HEK293T (cell line): ENCODE measurements around the gene SMIM29.

Experiments used
- CTCF ChIA-PET: fragments of 350-600 bp; formaldehyde crosslinking; extraction: SDS; loops from one replicate; lab custom pipeline; 2021; ENCODE audit warnings: antibody characterized with exemption, inconsistent platforms; lab: Yijun Ruan, JAX
- POLR2A ChIA-PET: fragments of 350-600 bp; formaldehyde crosslinking; extraction: SDS; loops from one replicate; lab custom pipeline; 2020; ENCODE audit warnings: antibody characterized with exemption, inconsistent platforms; lab: Yijun Ruan, JAX
- DNase-seq: peaks from one replicate; pipeline ENCODE4 v3.0.0; 2012; ENCODE audit warnings: mixed read lengths; ENCODE audit errors: extremely low spot score
- ARNT ChIP-seq: fragments of 450-650 bp; IDR thresholded peaks from 2 replicates; pipeline ENCODE4 v1.6.1; 2017; ENCODE audit warnings: mild to moderate bottlenecking
- BHLHE40 ChIP-seq: fragments of 450-650 bp; IDR thresholded peaks from 2 replicates; pipeline ENCODE4 v1.6.1; 2016; ENCODE audit warnings: mild to moderate bottlenecking, moderate library complexity, borderline replicate concordance
- CTBP1 ChIP-seq: fragments of 450-650 bp; IDR thresholded peaks from 2 replicates; pipeline ENCODE4 v1.6.1; 2016; ENCODE audit warnings: borderline replicate concordance
- ELF4 ChIP-seq: fragments of 450-650 bp; IDR thresholded peaks from 2 replicates; pipeline ENCODE4 v1.6.1; 2017; ENCODE audit warnings: antibody characterized with exemption
- FOXA1 ChIP-seq: fragments of 450-650 bp; IDR thresholded peaks from 2 replicates; pipeline ENCODE4 v1.6.1; 2016; ENCODE audit warnings: mild to moderate bottlenecking
- FOXK2 ChIP-seq: fragments of 450-650 bp; IDR thresholded peaks from 2 replicates; pipeline ENCODE4 v1.6.1; 2016; ENCODE audit warnings: mild to moderate bottlenecking
- FOXM1 ChIP-seq: fragments of 450-650 bp; IDR thresholded peaks from 2 replicates; pipeline ENCODE4 v1.6.1; 2017; ENCODE audit warnings: mild to moderate bottlenecking, borderline replicate concordance
- HDGF ChIP-seq: fragments of 450-650 bp; IDR thresholded peaks from 2 replicates; pipeline ENCODE4 v1.6.1; 2017; ENCODE audit warnings: antibody characterized with exemption, borderline replicate concordance
- L3MBTL2 ChIP-seq: fragments of 450-650 bp; conservative IDR thresholded peaks from 2 replicates; pipeline ENCODE4 v1.6.1; 2016; ENCODE audit warnings: mild to moderate bottlenecking
- LEF1 ChIP-seq: fragments of 450-650 bp; IDR thresholded peaks from 2 replicates; pipeline ENCODE4 v1.6.1; 2017; ENCODE audit warnings: mild to moderate bottlenecking, borderline replicate concordance
- NFRKB ChIP-seq: fragments of 450-650 bp; IDR thresholded peaks from 2 replicates; pipeline ENCODE4 v1.6.1; 2016; ENCODE audit warnings: mild to moderate bottlenecking, moderate library complexity
- PKNOX1 ChIP-seq: fragments of 450-650 bp; IDR thresholded peaks from 2 replicates; pipeline ENCODE4 v1.6.1; 2016
- SP1 ChIP-seq: fragments of 450-650 bp; IDR thresholded peaks from 2 replicates; pipeline ENCODE4 v1.6.1; 2017
- SUZ12 ChIP-seq: fragments of 450-650 bp; IDR thresholded peaks from 2 replicates; pipeline ENCODE4 v1.6.1; 2016; ENCODE audit warnings: mild to moderate bottlenecking
- TARDBP ChIP-seq: fragments of 450-650 bp; IDR thresholded peaks from 2 replicates; pipeline ENCODE4 v1.6.1; 2016
- ZNF384 ChIP-seq: fragments of 450-650 bp; IDR thresholded peaks from 2 replicates; pipeline ENCODE4 v1.6.1; 2016

The SMIM29 gene

DNA sequence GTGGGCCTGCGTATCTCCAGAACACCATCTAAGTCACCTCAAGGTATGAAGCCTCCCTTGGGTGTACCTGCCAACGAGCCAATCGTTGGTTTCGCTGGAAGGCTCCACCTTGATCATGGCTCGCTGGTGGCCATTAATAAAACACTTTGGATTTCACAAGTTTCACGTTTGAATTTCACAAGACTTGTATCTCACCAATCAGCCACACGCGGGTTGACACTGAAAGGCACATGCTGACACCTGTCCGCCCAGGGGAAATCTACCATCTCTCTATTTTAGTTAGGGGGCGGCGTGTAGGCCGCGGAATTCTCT, 12.7 kb downstream of the SMIM29 start:
- ChIA-PET POLR2A (interaction anchor here (1.0 to 2.2 kb wide), 8 partner anchors 9 to 179 kb away, joined by 3 to 21 read pairs (median 5); partner anchors contain the start of gene SMIM29), CTCF (interaction anchor here (1.3 to 1.7 kb wide), 2 partner anchors 13 to 40 kb away, joined by 3 to 4 read pairs; partner anchors contain the start of gene SMIM29)
- DNase-seq = no peak
- TF ChIP-seq FOXM1 (no peak), NFRKB (no peak), LEF1 (no peak), HDGF (no peak), FOXK2 (no peak), ELF4 (no peak), TARDBP (no peak), CTBP1 (no peak), ZNF384 (no peak), L3MBTL2 (no peak), FOXA1 (no peak), PKNOX1 (no peak), BHLHE40 (no peak), ARNT (no peak)

- no peak for DNase-seq
- POLR2A ChIA-PET = interaction anchor here (1.0 to 2.2 kb wide), 3 partner anchors 12 to 156 kb away, joined by 3 to 21 read pairs (median 13); partner anchors contain the start of gene SMIM29
- TF ChIP-seq BHLHE40 (no peak), PKNOX1 (no peak), CTBP1 (no peak), SUZ12 (no peak), L3MBTL2 (no peak), HDGF (no peak)
- CTCF ChIA-PET = no interaction called here
Measured at GRCh38 chr6:34235307-34236130, 13.3 kb downstream of the SMIM29 start.

GRCh38 chr6:34234667-34235306, 14.0 kb downstream of the SMIM29 start:
- POLR2A ChIA-PET = no interaction called here
- TF ChIP-seq HDGF (no peak), ARNT (no peak), ELF4 (no peak), LEF1 (no peak), FOXK2 (no peak), PKNOX1 (no peak), BHLHE40 (no peak), NFRKB (no peak)
- no peak for DNase-seq
- CTCF ChIA-PET = no interaction called here

GRCh38 chr6:34233867-34234266, 14.9 kb downstream of the SMIM29 start:
- no peak for TF ChIP-seq CTBP1
- no peak for TF ChIP-seq ARNT
- no peak for TF ChIP-seq SP1
- TF ChIP-seq LEF1 = no peak
- TF ChIP-seq NFRKB = no peak
- no peak for TF ChIP-seq BHLHE40
- TF ChIP-seq L3MBTL2 = no peak
- no peak for TF ChIP-seq TARDBP
- TF ChIP-seq PKNOX1 = no peak
- no peak for TF ChIP-seq SUZ12
- TF ChIP-seq ELF4 = no peak
- no peak for TF ChIP-seq FOXM1
- no peak for TF ChIP-seq ZNF384
- no peak for TF ChIP-seq FOXK2
- TF ChIP-seq FOXA1 = no peak
- TF ChIP-seq HDGF = no peak
- no peak for DNase-seq
- POLR2A ChIA-PET = interaction anchor here (1.6 kb wide), 1 partner anchor 192 kb away, joined by 6 read pairs; the partner anchor contains the start of gene RPS10
- CTCF ChIA-PET = no interaction called here

DNA sequence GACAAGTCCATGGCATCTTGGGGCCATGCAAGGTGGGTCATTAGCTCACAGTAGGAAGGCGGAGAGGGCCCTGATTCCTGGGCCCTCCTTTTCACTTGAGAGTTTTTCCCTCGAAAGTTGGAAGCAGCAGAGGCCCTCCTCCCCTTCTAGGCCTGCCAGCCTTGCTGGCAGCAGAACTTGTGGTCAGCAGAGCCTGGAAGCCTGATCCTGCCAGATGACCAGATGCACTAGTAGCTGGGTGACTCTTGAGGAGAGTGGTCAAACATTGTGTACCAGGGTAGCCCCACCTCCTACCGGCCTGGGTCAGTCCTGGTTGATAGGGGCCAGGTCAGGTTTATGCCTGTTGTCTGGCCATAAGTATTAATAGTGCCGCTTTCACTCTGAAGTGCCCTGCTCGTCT, 15.9 kb downstream of the SMIM29 start:
- TF ChIP-seq FOXA1 (no peak), NFRKB (no peak), SP1 (no peak), FOXM1 (no peak), LEF1 (no peak)
- DNase-seq = no peak
- ChIA-PET POLR2A (interaction anchor here (1.6 kb wide), 2 partner anchors 10 to 193 kb away, joined by 3 to 6 read pairs; partner anchors contain the start of gene RPS10), CTCF (no interaction called here)
